C4-2B (cell line): ENCODE data around the gene TAS2R30.

Experiments used
- H3K27ac ChIP-seq: fragments of 450-650 bp; 2 replicates; pipeline ENCODE4 v1.5.1; 2017
- CTCF ChIP-seq: fragments of 450-650 bp; conservative IDR thresholded peaks from 2 replicates; pipeline ENCODE4 v1.5.1; 2017; ENCODE audit warnings: mild to moderate bottlenecking
- ZFX ChIP-seq: fragments of 450-650 bp; IDR thresholded peaks from 2 replicates; pipeline ENCODE4 v1.6.1; 2017

Gene TAS2R30

GRCh38 chr12:11092128-11092527 is 42.3 kb downstream of the TAS2R30 start, which contains the start of gene TAS2R43:
Gene TAS2R43 (minus strand): TSS chr12:11092313. CDS start chr12:11092229, 84 bp downstream.
- TF ChIP-seq CTCF (no peak), ZFX (no peak)
- no peak within 1 kb of the TSS for H3K27ac ChIP-seq

GRCh38 chr12:11089246-11089645 is 45.2 kb downstream of the TAS2R30 start:
- no peak for TF ChIP-seq CTCF
- no peak for TF ChIP-seq ZFX
- no peak overlapping the region for H3K27ac ChIP-seq

- no peak overlapping the region for H3K27ac ChIP-seq
- TF ChIP-seq ZFX (no peak), CTCF (no peak)
Observed at GRCh38 chr12:11085419-11085818, 49.0 kb downstream of the TAS2R30 start.
